Heart left ventricle (tissue), 13 donors: Measurements from ENCODE around the gene ATXN8OS.
"Not testable (repeated sequence)": the region's sequence is repeated elsewhere in the genome, so short reads cannot be mapped to it uniquely, and the experiment has no call there.

Experiments
- CTCF ChIP-seq, 12 donors: fragments of 200-600 bp; sonication (generic) in 4 of 12; IDR thresholded peaks; one replicate each; pipeline versions ENCODE4 v1.5.0 to v1.8.0; 2018 to 2022; ENCODE audit warnings: antibody characterized with exemption in 12 of 12, mild to moderate bottlenecking in 5 of 12
- POLR2A ChIP-seq, 2 donors: fragments of 450-650 bp; IDR thresholded peaks; one replicate each; pipeline ENCODE4 v1.6.1; 2017; ENCODE audit warnings: antibody characterized with exemption in 2 of 2, mild to moderate bottlenecking in 2 of 2, moderate library complexity in 2 of 2
- donor health status: ischemic (EF 13 %, LVEDD 7.1; RV severe dilation, severe dysfunction).
- donor health status: DM: no; HTN: yes; CAD: no.
- donor health status: DM: no; HTN: no; CAD: no.
- donor health status: ischemic (EF 25% LVEDD 6.9; RV normal size, moderate dysfunction).
- donor health status: ischemic (EF 25% LVEDD 5.7; RV mildly dilated, moderate dysfunction).
- donor health status: ischemic (EF 35%, LVEDD 5.7; RV mildly dilated, moderate dysfunction).
- donor health status: nonischemic (EF 11% LVEDD 7.7; RV severe dilation, severe dysfunction).
- donor health status: DM: yes; HTN: yes; CAD: no.
- donor health status: PGD.
- donor health status: ischemic (EF 29% LVEDD 5.4; RV normal size, mild dysfunction).
- donor health status: nonischemic (EF 23%, LVEDD 6.1; RV moderate dilation, normal function).

GRCh38 chr13:70142658-70143057 lies 35.0 kb downstream of the ATXN8OS start:
- TF ChIP-seq CTCF, POLR2A (IDR thresholded peaks at IDR 0.05): not testable (repeated sequence)
